Mesendoderm (in vitro differentiated cells): ENCODE data around the gene TLL2.

ENCODE experiments used
- DNase-seq: peaks from one replicate; pipeline ENCODE4 v3.0.0; 2013
- H2AK5ac ChIP-seq: 2 replicates; pipeline ENCODE4 v1.6.1; 2013; ENCODE audit warnings: low read length, inconsistent platforms
- H2BK120ac ChIP-seq: 2 replicates; pipeline ENCODE4 v1.6.1; 2013; ENCODE audit warnings: low read depth, mild to moderate bottlenecking, low read length, moderate library complexity, mixed read lengths
- H2BK15ac ChIP-seq: replicated peaks from 2 replicates; pipeline ENCODE4 v1.6.1; 2013; ENCODE audit warnings: low read depth, mild to moderate bottlenecking, moderate library complexity
- H2BK5ac ChIP-seq: 2 replicates; pipeline ENCODE4 v1.6.1; 2013; ENCODE audit warnings: low read length, inconsistent platforms
- H3K18ac ChIP-seq: 2 replicates; pipeline ENCODE4 v1.6.1; 2013; ENCODE audit warnings: mild to moderate bottlenecking, low read length, mixed read lengths
- H3K23ac ChIP-seq: one replicate; pipeline ENCODE4 v1.6.1; 2013; ENCODE audit warnings: low read length
- H3K27ac ChIP-seq: 2 replicates; pipeline ENCODE4 v1.5.1; 2013; ENCODE audit warnings: low read depth, mild to moderate bottlenecking, inconsistent platforms, low read length, moderate library complexity
- H3K27me3 ChIP-seq: 2 replicates; pipeline ENCODE4 v1.6.1; 2013; ENCODE audit warnings: low read length, control low read depth, mild to moderate bottlenecking, inconsistent platforms; ENCODE audit not compliant: insufficient read depth, poor library complexity
- H3K36me3 ChIP-seq: 2 replicates; pipeline ENCODE4 v1.6.1; 2013; ENCODE audit warnings: low read length, inconsistent platforms; ENCODE audit not compliant: control insufficient read depth, insufficient read depth
- H3K4ac ChIP-seq: one replicate; pipeline ENCODE4 v1.6.1; 2013; ENCODE audit warnings: low read depth, mild to moderate bottlenecking, low read length, moderate library complexity
- H3K4me1 ChIP-seq: 2 replicates; pipeline ENCODE4 v1.6.1; 2013; ENCODE audit warnings: low read depth, low read length, inconsistent platforms; ENCODE audit not compliant: control insufficient read depth
- H3K4me2 ChIP-seq: 2 replicates; pipeline ENCODE4 v1.6.1; 2013; ENCODE audit warnings: low read length
- H3K4me3 ChIP-seq: 2 replicates; pipeline ENCODE4 v1.5.1; 2013; ENCODE audit warnings: mild to moderate bottlenecking, low read length
- H3K56ac ChIP-seq: one replicate; pipeline ENCODE4 v1.6.1; 2013; ENCODE audit warnings: low read length
- H3K79me1 ChIP-seq: 2 replicates; pipeline ENCODE4 v1.6.1; 2013; ENCODE audit warnings: low read length, inconsistent platforms
- H3K79me2 ChIP-seq: 2 replicates; pipeline ENCODE4 v1.6.1; 2013; ENCODE audit warnings: mild to moderate bottlenecking, low read length; ENCODE audit not compliant: control insufficient read depth, insufficient read depth
- H3K9ac ChIP-seq: 2 replicates; pipeline ENCODE4 v1.6.1; 2013; ENCODE audit warnings: low read length, inconsistent platforms
- H4K5ac ChIP-seq: one replicate; pipeline ENCODE4 v1.6.1; 2013; ENCODE audit warnings: low read length
- H4K8ac ChIP-seq: one replicate; pipeline ENCODE4 v1.6.1; 2013; ENCODE audit warnings: low read depth, mild to moderate bottlenecking, control low read depth, low read length, moderate library complexity
- WGBS: extraction: QIAGEN DNeasy Blood & Tissue Kit; methylation state at CpG from one replicate; pipeline ENCODE4 v1.1.7; 2013; ENCODE audit warnings: low lambda C conversion rate, missing lambda C conversion rate; ENCODE audit not compliant: insufficient coverage; ENCODE audit errors: extremely low coverage; 5-methylcytosine and 5-hydroxymethylcytosine counted together

TLL2 gene

DNA sequence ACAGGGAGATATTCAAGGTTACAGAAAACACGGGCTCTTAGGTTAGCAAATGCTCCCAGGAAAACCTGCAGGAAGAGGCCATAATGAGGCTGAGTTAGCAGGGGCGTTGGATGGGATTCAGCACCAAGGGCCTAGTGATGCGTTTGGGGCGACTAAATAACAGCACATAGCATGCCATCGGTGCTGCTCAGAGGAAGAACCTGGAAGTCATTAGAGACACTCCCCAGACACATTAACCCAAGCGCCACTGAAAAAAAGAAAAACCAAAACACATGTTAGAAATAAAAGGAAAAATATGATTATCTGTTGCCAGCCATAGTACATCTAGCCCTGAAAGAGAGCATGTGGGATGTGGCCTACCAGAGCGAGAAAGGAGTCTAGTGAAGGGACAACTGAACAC lies 126.1 kb downstream of the TLL2 start:
- Histone ChIP-seq H2BK120ac (no peak overlapping the region), H3K9ac (no peak overlapping the region), H4K8ac (no peak overlapping the region), H3K4ac (no peak overlapping the region), H3K36me3 (no peaks in the 10 kb centered on the region), H2BK5ac (no peak overlapping the region), H3K23ac (no peak overlapping the region), H3K27ac (no peak overlapping the region), H3K4me2 (no peak overlapping the region), H2BK15ac (no peak overlapping the region), H3K27me3 (no peaks in the 10 kb centered on the region), H3K4me3 (no peak overlapping the region), H2AK5ac (no peak overlapping the region), H3K4me1 (no peaks in the 10 kb centered on the region), H3K79me1 (no peaks in the 10 kb centered on the region), H4K5ac (no peak overlapping the region), H3K56ac (no peak overlapping the region), H3K18ac (no peak overlapping the region), H3K79me2 (no peaks in the 10 kb centered on the region)
- no CpG with 5 or more reads among the region's 7 CpGs for WGBS
- no peak for DNase-seq

DNA sequence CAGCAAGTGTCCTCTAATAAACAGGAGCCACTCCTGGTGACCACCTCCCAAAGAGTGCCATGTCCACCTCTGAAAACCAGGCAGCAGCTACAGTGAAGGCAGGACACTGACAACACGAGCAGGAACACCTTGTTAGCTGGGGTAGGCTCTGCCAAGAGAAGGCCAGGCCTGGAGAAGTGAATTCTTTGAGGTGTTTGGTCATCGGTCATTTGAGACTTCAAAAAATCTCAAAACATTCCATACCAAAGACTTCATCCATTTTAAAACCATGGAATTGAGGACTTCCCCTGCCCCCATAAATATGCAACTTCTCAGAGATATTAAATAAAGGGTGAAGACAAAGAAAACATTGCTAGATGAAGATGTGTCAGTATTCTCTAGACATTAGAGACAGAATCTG lies 126.6 kb downstream of the TLL2 start:
- WGBS = no CpG with 5 or more reads among the region's 2 CpGs
- no peaks in the 10 kb centered on the region for H3K27me3 ChIP-seq

DNA sequence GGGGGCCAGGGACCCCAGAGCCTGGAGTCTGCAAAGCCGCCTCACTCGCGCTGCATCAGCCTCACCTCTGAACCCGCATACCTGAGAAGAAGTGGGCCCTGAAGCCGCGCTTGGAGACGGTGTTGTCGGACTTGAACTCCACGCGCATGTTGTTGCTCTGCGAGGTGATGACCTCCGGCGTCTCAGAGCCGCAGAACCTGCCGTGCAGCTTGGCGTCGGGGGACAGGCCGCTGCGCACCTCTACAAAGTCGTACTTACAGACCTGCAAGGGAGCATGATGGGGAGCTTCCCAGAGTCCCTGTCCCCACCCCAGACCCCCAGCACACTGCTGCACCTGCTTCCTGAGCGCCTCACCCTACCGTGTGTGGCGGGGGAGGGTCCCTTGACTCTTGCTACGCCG lies 129.2 kb downstream of the TLL2 start:
- H3K9ac ChIP-seq = no peak overlapping the region
- H3K4me1 ChIP-seq = no peaks in the 10 kb centered on the region
- no peak overlapping the region for H2BK15ac ChIP-seq
- H3K4ac ChIP-seq = no peak overlapping the region
- H3K23ac ChIP-seq = no peak overlapping the region
- no peak overlapping the region for H3K18ac ChIP-seq
- no peaks in the 10 kb centered on the region for H3K27me3 ChIP-seq
- H2AK5ac ChIP-seq = no peak overlapping the region
- no peak overlapping the region for H3K4me2 ChIP-seq
- H3K36me3 ChIP-seq = no peaks in the 10 kb centered on the region
- no peak overlapping the region for H3K56ac ChIP-seq
- no peaks in the 10 kb centered on the region for H3K79me1 ChIP-seq
- no peak overlapping the region for H2BK5ac ChIP-seq
- no peak overlapping the region for H3K27ac ChIP-seq
- no peak overlapping the region for H2BK120ac ChIP-seq
- WGBS = no CpG with 5 or more reads among the region's 25 CpGs
- no peak overlapping the region for H4K5ac ChIP-seq
- no peak overlapping the region for H3K4me3 ChIP-seq
- DNase-seq = no peak
- no peaks in the 10 kb centered on the region for H3K79me2 ChIP-seq
- no peak overlapping the region for H4K8ac ChIP-seq

More for the DNA sequence above, 126.6 kb downstream of the TLL2 start:
- Histone ChIP-seq H4K5ac (no peak overlapping the region), H2AK5ac (no peak overlapping the region), H3K56ac (no peak overlapping the region), H3K27ac (no peak overlapping the region), H3K4me1 (no peaks in the 10 kb centered on the region), H3K79me2 (no peaks in the 10 kb centered on the region), H3K18ac (no peak overlapping the region), H2BK5ac (no peak overlapping the region), H3K23ac (no peak overlapping the region), H3K36me3 (no peaks in the 10 kb centered on the region), H3K4me2 (no peak overlapping the region), H3K4me3 (no peak overlapping the region), H2BK15ac (no peak overlapping the region), H3K9ac (no peak overlapping the region), H3K4ac (no peak overlapping the region), H3K79me1 (no peaks in the 10 kb centered on the region), H2BK120ac (no peak overlapping the region), H4K8ac (no peak overlapping the region)
- peak; percentile 42 for DNase-seq

DNA sequence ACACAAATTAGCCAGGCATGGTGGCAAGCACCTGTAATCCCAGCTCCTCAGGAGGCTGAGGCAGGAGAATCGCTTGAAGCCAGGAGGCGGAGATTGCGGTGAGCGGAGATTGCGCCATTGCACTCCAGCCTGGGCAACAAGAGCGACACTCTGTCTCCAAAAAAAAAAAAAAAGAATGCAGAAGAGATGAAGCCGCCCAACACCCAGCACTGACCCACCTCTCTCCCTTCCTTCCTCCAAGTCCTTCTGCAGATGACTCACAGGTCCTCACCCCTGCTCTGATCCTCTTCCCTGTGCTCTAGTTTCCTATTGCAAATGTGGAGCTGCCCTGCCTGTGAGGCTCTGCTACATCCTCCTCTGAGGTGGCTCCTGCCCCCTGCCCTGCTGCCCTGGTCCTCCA lies 132.9 kb downstream of the TLL2 start:
- Histone ChIP-seq H3K27ac (no peak overlapping the region), H3K23ac (no peak overlapping the region), H4K5ac (no peak overlapping the region), H3K27me3 (no peaks in the 10 kb centered on the region), H3K9ac (no peak overlapping the region), H3K4me2 (no peak overlapping the region), H3K56ac (no peak overlapping the region), H4K8ac (no peak overlapping the region), H2BK120ac (no peak overlapping the region), H2BK15ac (no peak overlapping the region), H3K18ac (no peak overlapping the region), H3K36me3 (no peaks in the 10 kb centered on the region), H3K4me3 (no peak overlapping the region), H2BK5ac (no peak overlapping the region), H3K4me1 (no peaks in the 10 kb centered on the region), H3K4ac (no peak overlapping the region), H3K79me1 (no peaks in the 10 kb centered on the region), H3K79me2 (no peaks in the 10 kb centered on the region), H2AK5ac (no peak overlapping the region)
- WGBS = no CpG with 5 or more reads among the region's 7 CpGs
- no peak for DNase-seq

DNA sequence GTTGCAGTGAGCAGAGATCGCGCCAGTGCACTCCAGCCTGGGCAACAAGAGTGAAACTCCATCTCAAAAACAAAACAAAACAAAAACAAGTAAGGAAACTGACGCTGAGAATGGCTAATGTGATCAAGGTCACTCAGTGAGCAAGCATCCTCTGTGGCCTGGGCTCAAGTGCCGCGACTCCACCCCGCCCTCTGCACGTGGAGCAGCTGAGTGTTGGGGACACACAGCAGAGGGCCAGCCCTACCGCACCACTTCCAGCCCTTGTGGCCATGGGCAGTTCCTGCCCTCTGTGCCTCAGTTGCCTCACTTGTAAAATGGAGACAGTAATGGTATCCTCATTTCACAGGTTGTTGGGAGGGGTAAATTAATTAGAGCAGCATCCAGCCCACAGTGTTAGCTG lies 134.0 kb downstream of the TLL2 start:
- H3K9ac ChIP-seq = no peak overlapping the region
- H3K4me1 ChIP-seq = no peaks in the 10 kb centered on the region
- no peaks in the 10 kb centered on the region for H3K79me1 ChIP-seq
- no CpG with 5 or more reads among the region's 8 CpGs for WGBS
- no peak overlapping the region for H3K4ac ChIP-seq
- H4K5ac ChIP-seq = no peak overlapping the region
- H3K4me3 ChIP-seq = no peak overlapping the region
- no peak overlapping the region for H3K18ac ChIP-seq
- H3K79me2 ChIP-seq = no peaks in the 10 kb centered on the region
- H2BK5ac ChIP-seq = no peak overlapping the region
- no peak overlapping the region for H3K27ac ChIP-seq
- H3K36me3 ChIP-seq = no peaks in the 10 kb centered on the region
- no peak overlapping the region for H3K4me2 ChIP-seq
- H4K8ac ChIP-seq = no peak overlapping the region
- no peak overlapping the region for H3K23ac ChIP-seq
- no peak overlapping the region for H3K56ac ChIP-seq
- H2BK120ac ChIP-seq = no peak overlapping the region
- no peak overlapping the region for H2BK15ac ChIP-seq
- H3K27me3 ChIP-seq = no peaks in the 10 kb centered on the region
- H2AK5ac ChIP-seq = no peak overlapping the region
- DNase-seq = no peak

DNA sequence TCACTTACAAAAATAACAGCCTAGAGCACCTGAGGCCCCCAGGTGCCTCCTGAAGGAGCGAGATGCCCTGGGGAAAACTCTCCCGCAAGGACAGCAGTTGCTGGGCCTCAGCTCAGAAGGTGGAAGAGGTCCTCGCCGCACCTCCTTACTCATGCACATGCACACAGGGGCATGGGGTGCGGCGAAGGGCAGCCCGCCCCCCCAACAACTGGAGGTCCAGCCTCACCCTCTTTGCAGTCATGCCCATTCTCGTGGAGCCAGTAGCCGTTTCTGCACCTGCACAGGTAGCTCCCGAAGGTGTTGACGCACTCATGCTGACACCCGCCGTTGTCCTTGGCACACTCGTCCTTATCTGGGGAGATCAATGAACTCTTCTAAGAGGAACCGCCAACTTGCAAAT lies 135.0 kb downstream of the TLL2 start:
- Histone ChIP-seq H3K4ac (no peak overlapping the region), H4K8ac (no peak overlapping the region), H3K4me1 (no peaks in the 10 kb centered on the region), H3K23ac (no peak overlapping the region), H3K36me3 (no peaks in the 10 kb centered on the region), H3K79me1 (no peaks in the 10 kb centered on the region), H2BK120ac (no peak overlapping the region), H3K27me3 (no peaks in the 10 kb centered on the region), H3K4me3 (no peak overlapping the region), H3K79me2 (no peaks in the 10 kb centered on the region), H3K56ac (no peak overlapping the region), H3K4me2 (no peak overlapping the region), H4K5ac (no peak overlapping the region), H3K27ac (no peak overlapping the region), H2AK5ac (no peak overlapping the region), H2BK5ac (no peak overlapping the region), H3K18ac (no peak overlapping the region), H2BK15ac (no peak overlapping the region), H3K9ac (no peak overlapping the region)
- DNase-seq = no peak
- no CpG with 5 or more reads among the region's 15 CpGs for WGBS
